Nephron (organoid): ENCODE measurements around the gene UBALD2.

Experiments used
- H3K27ac Mint-ChIP-seq, 3 experiments: 2 replicates each; pipeline ENCODE4 v1.8.0; 2020; ENCODE audit warnings: mixed read lengths in 3 of 3, mild to moderate bottlenecking in 2 of 3, moderate library complexity in 1 of 3
- H3K27me3 Mint-ChIP-seq: 2 replicates; pipeline ENCODE4 v1.8.0; 2021; ENCODE audit warnings: low read depth, mild to moderate bottlenecking, moderate library complexity, mixed read lengths
- H3K36me3 Mint-ChIP-seq: 2 replicates; pipeline ENCODE4 v1.8.0; 2020; ENCODE audit warnings: low read depth, mixed read lengths
- H3K4me1 Mint-ChIP-seq: 2 replicates; pipeline ENCODE4 v1.8.0; 2020; ENCODE audit warnings: mixed read lengths
- H3K4me3 Mint-ChIP-seq, 3 experiments: 2 replicates each; pipeline ENCODE4 v1.8.0; 2020; ENCODE audit warnings: mild to moderate bottlenecking in 3 of 3, mixed read lengths in 3 of 3, moderate library complexity in 2 of 3
- H3K9me3 Mint-ChIP-seq: 2 replicates; pipeline ENCODE4 v1.8.0; 2020; ENCODE audit warnings: mixed read lengths
- CTCF ChIP-seq, 3 experiments: fragments of 200-600 bp; sonication (generic); IDR thresholded peaks; one replicate each; pipeline ENCODE4 v1.5.0; 2021; ENCODE audit warnings: antibody characterized with exemption in 3 of 3; ENCODE audit not compliant: unreplicated experiment in 3 of 3

UBALD2 gene

DNA sequence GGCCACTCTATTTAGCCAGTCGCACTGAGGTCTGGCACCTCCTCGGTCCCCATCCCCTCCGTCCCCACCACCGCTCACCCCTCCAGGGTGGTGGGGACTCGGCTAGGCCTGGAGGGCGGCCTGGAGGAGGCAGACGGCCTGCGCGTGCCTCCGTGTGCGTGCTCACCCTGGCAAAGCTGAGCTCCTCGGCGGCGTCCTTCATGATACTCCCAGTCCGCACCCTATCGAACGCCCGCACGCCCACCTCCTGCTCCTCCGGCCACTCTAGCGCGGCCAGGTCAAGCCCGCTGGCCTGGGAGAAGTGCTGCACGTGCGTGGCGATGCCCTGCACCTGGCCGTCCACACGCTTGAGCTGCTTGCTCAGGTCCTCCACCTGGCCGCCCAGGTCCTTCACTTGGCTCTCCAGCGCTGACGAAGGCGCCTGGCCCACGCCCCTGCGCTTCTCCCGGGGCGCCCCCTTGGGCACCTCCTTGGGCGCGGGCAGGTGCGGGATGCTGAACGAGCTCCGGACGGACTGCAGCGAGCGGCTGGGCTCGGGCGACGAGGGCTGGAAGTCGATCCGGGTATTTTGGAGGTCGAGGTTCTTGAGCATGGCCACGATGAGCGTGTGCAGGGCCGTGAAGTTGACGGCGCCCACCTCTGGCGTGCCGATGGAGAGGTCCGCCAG lies 42.3 kb downstream of the UBALD2 start:
- Mint-ChIP-seq H3K36me3 (peaks cover 23% of the 10 kb centered on the region), H3K4me3 (no peak overlapping the region), H3K4me1 (no peaks in the 10 kb centered on the region), H3K27me3 (peaks cover 14% of the 10 kb centered on the region), H3K27ac (no peak overlapping the region), H3K9me3 (no peaks in the 10 kb centered on the region)
- TF ChIP-seq CTCF (IDR thresholded peaks at IDR 0.05; ENCODE audit: unreplicated experiment in 3 of 3): no peak

GRCh38 chr17:76307966-76308338 lies 42.8 kb downstream of the UBALD2 start, which contains the start of gene QRICH2:
QRICH2 (minus strand) TSS chr17:76308276; CDS start chr17:76307998, 278 bp downstream.
- Mint-ChIP-seq H3K4me3 (no peak within 1 kb of the TSS), H3K4me1 (peaks cover 4% of the 10 kb centered on the region), H3K27ac (no peak within 1 kb of the TSS), H3K9me3 (no peaks in the 10 kb centered on the region), H3K27me3 (peaks cover 12% of the 10 kb centered on the region), H3K36me3 (peaks cover 27% of the 10 kb centered on the region)
- TF ChIP-seq CTCF (IDR thresholded peaks at IDR 0.05; ENCODE audit: unreplicated experiment in 3 of 3): no peak

- Mint-ChIP-seq H3K4me3 (no peak overlapping the region), H3K27ac (no peak overlapping the region), H3K4me1 (peaks cover 6% of the 10 kb centered on the region), H3K36me3 (peaks cover 38% of the 10 kb centered on the region), H3K9me3 (no peaks in the 10 kb centered on the region), H3K27me3 (peaks cover 7% of the 10 kb centered on the region)
- no peak for TF ChIP-seq CTCF (IDR thresholded peaks at IDR 0.05; ENCODE audit: unreplicated experiment in 3 of 3)
Observed at GRCh38 chr17:76309461-76309860, 44.3 kb downstream of the UBALD2 start.

DNA sequence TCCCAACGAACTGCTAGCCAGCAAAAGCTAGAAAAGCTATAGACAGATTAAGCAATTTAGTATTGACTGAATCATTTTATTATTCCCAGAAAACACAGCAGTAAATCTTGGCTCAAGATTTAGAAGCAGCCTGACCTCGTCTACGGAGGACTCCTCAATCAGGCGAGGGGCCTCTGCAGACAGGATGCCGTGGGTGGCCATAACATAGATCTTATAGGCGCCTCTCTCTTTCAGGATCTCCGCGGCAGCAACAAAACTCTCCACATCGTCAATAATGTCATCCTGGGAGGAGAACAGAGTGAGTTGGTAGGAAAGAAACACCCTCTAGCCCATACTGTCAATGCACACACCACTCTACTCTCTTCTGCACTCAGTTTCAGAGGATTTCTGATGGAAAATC lies 47.6 kb downstream of the UBALD2 start:
- TF ChIP-seq CTCF (IDR thresholded peaks at IDR 0.05; ENCODE audit: unreplicated experiment in 3 of 3): no peak
- Mint-ChIP-seq H3K27me3 (peaks cover 3% of the 10 kb centered on the region), H3K36me3 (peaks cover 58% of the 10 kb centered on the region), H3K27ac (no peak overlapping the region), H3K4me1 (peaks cover 6% of the 10 kb centered on the region), H3K9me3 (no peaks in the 10 kb centered on the region), H3K4me3 (no peak overlapping the region)

DNA sequence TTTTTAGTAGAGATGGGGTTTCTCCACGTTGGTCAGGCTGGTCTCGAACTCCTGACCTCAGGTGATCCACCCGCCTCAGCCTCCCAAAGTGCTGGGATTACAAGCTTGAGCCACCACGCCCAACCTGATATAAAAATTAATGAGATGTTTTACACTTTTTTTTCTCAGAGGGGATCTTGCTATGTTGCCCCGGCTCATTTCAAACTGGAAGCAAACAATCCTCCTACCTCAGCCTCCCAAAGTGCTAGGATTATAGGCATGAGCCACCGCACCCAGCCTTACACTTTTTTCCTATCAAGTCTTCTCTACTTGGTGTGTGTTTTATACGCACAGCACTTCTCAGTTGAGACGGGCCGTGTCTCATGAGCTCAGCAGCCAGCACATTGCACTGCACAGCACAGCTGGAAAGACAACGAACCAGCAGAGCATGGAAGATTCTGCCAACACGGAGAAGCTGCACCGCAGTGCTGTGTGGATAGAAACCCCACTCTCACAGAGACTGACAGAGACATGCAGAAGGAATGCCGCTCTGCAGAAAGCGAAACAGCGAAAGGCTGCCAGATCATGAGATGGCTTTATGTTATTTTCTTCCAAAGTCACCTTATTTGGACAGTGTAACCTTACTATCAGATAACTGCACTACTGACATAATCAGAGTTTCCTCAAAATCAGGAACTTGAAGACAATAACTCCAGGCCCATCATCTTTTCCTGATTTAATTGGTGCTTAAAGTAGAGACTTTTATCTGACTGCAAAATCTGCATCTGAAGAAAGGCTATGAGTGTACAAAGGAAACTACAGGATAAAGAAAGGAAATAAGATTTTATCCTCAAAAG lies 49.5 kb downstream of the UBALD2 start:
- Mint-ChIP-seq H3K36me3 (peaks cover 58% of the 10 kb centered on the region), H3K4me1 (peaks cover 6% of the 10 kb centered on the region), H3K9me3 (no peaks in the 10 kb centered on the region), H3K4me3 (no peak overlapping the region), H3K27me3 (no peaks in the 10 kb centered on the region), H3K27ac (no peak overlapping the region)
- TF ChIP-seq CTCF (IDR thresholded peaks at IDR 0.05; ENCODE audit: unreplicated experiment in 3 of 3): no peak
